HG03342 (cell line): ENCODE data around the gene COL11A2.
"Not testable (repeated sequence)": the region's sequence is repeated elsewhere in the genome, so short reads cannot be mapped to it uniquely, and the experiment has no call there.

Experiments
- ATAC-seq: cut with Tn5 transposase; IDR thresholded peaks from one replicate; pipeline ENCODE4 v1.9.1; 2021; ENCODE audit warnings: mild to moderate bottlenecking, moderate library complexity; ENCODE audit not compliant: unreplicated experiment

Gene COL11A2

GRCh38 chr6:33192105-33192646, at the start of gene COL11A2:
Gene COL11A2 (minus strand): TSS chr6:33192467. CDS start chr6:33192240, 227 bp downstream.
- no peak for ATAC-seq

- ATAC-seq: no peak
Measured at GRCh38 chr6:33241968-33242367, 49.7 kb upstream of the COL11A2 start.

- ATAC-seq: no peak
Measured at GRCh38 chr6:33237741-33238140, 45.5 kb upstream of the COL11A2 start.

GRCh38 chr6:33236852-33237251, 44.6 kb upstream of the COL11A2 start:
- ATAC-seq: no peak

- no peak for ATAC-seq
Measured at GRCh38 chr6:33236328-33236727, 44.1 kb upstream of the COL11A2 start.

GRCh38 chr6:33235221-33235634, 43.0 kb upstream of the COL11A2 start:
- no peak for ATAC-seq

- ATAC-seq: not testable (repeated sequence)
Measured at GRCh38 chr6:33226503-33227120, 34.3 kb upstream of the COL11A2 start.

- no peak for ATAC-seq
Measured at GRCh38 chr6:33217681-33218080, 25.4 kb upstream of the COL11A2 start.

- ATAC-seq: no peak
Measured at GRCh38 chr6:33217246-33217645, 25.0 kb upstream of the COL11A2 start.

- no peak for ATAC-seq
Measured at GRCh38 chr6:33216117-33216649, 23.9 kb upstream of the COL11A2 start.

- no peak for ATAC-seq
Measured at GRCh38 chr6:33215271-33216116, 23.2 kb upstream of the COL11A2 start.

GRCh38 chr6:33213989-33214335, 21.7 kb upstream of the COL11A2 start:
- no peak for ATAC-seq

- ATAC-seq: no peak
Measured at GRCh38 chr6:33213166-33213988, 21.1 kb upstream of the COL11A2 start.

GRCh38 chr6:33212857-33213165, 20.5 kb upstream of the COL11A2 start:
- no peak for ATAC-seq

GRCh38 chr6:33211666-33212422, 19.6 kb upstream of the COL11A2 start:
- ATAC-seq: no peak

GRCh38 chr6:33211136-33211535, 18.9 kb upstream of the COL11A2 start:
- no peak for ATAC-seq

GRCh38 chr6:33209856-33210255, 17.6 kb upstream of the COL11A2 start:
- no peak for ATAC-seq

- peak; percentile 40 for ATAC-seq
Measured at GRCh38 chr6:33208091-33208967, 16.1 kb upstream of the COL11A2 start, which contains the start of gene RING1. Gene RING1 (plus strand): TSS chr6:33208500. CDS start chr6:33208823, 323 bp downstream.

- ATAC-seq: no peak
Measured at GRCh38 chr6:33207552-33208090, 15.4 kb upstream of the COL11A2 start.
